ENCODE data around the gene GLI3.

DNA sequence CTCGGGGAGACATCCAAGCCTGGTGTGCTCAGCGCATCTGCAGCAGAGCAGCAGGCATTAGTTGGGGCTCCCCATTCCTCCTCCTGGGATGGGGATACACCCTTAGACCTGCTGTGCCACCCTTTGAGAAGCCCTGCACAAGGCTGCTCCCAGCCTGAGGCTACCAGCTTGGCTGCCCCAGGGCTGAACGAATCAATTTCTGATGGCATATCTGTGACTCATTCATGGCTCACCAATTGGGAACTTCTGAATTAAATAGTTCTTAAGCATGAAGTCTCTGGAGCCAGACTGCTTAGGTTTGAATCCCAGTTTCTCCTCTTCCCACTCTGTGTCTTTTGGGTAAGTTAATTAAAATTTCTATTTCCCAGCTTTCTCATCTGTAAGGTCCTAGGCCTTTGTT lies 16.3 kb upstream of the GLI3 start:
- TF ChIP-seq CTCF (IDR thresholded peaks at IDR 0.05) (no peak), EP300 (IDR thresholded peaks at IDR 0.05) (no peak)

All from tibial nerve (tissue), 4 donors.